Neuron (in vitro differentiated cells): ENCODE measurements around the gene TMEM255B.
A peak's percentile ranks its signal among the peaks of the same experiment; 100 is the strongest.
"Not testable (repeated sequence)": the region's sequence is repeated elsewhere in the genome, so short reads cannot be mapped to it uniquely, and the experiment has no call there.

Experiments
- H2AFZ ChIP-seq: one replicate; pipeline ENCODE4 v1.6.1; 2013; ENCODE audit warnings: low read depth, mild to moderate bottlenecking, inconsistent platforms, low read length, moderate library complexity
- H3K27me3 ChIP-seq: one replicate; pipeline ENCODE4 v1.6.1; 2013; ENCODE audit warnings: low read length; ENCODE audit not compliant: insufficient read depth
- H3K36me3 ChIP-seq: one replicate; pipeline ENCODE4 v1.6.1; 2013; ENCODE audit warnings: low read length; ENCODE audit not compliant: insufficient read depth
- H3K4me1 ChIP-seq: one replicate; pipeline ENCODE4 v1.6.1; 2013; ENCODE audit warnings: low read length; ENCODE audit not compliant: insufficient read depth
- H3K4me3 ChIP-seq: 2 replicates; pipeline ENCODE4 v1.5.1; 2013; ENCODE audit warnings: mild to moderate bottlenecking, low read length, moderate library complexity
- H3K9me3 ChIP-seq: one replicate; pipeline ENCODE4 v1.6.1; 2013; ENCODE audit warnings: low read length

Gene TMEM255B

DNA sequence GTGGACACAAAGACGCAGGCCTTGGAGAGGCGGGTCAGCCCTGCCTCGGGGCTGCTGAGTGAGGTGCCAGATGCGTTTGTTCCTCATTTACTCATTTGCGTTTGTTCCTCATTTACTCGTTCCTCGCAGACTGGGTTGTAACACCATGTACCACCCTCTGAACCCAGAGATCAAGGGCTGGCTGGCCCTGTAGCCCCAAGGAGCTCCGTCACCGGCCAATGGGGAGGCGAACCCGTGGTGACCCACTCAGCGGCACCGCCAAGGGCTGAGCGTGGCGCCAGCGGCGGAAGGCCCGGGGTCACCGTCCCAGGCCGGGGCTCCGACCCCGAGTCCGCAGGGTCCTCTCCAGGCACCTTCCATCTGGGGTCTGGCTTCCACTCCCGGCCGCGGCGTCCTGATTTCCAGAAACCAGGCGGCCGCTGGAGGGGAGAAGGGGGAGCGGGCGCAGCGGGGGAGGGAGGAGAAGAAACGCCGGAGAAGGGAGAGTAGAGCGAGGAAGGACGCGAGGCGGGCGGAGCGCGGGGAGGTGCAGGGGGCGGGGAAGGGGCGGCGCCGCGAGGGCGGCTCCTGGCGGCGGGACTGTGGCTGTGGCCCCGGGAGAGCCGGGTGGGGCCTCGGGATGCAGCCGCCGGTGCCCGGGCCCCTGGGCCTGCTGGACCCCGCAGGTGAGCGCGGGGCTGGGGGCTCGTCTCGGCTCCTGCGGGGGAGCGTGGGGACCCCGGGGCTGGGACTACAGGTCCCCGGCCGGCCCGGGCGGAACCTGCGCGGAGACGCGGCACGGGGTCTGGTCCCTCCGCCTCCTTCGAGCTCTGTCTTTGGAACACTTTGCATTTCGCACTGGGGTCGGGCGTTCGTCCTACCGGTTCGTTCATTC lies at the start of gene TMEM255B:
TSS of gene TMEM255B (plus strand) at position 576 of the 874 bp plus-strand sequence. CDS start at position 620, 44 bp downstream.
- Histone ChIP-seq H3K4me1 (peaks cover 13% of the 10 kb centered on the region), H3K36me3 (no peaks in the 10 kb centered on the region), H3K9me3 (no peaks in the 10 kb centered on the region), H3K27me3 (peaks cover 10% of the 10 kb centered on the region), H3K4me3 (peak within 1 kb of the TSS; percentile 54), H2AFZ (peak within 1 kb of the TSS; percentile 36)

DNA sequence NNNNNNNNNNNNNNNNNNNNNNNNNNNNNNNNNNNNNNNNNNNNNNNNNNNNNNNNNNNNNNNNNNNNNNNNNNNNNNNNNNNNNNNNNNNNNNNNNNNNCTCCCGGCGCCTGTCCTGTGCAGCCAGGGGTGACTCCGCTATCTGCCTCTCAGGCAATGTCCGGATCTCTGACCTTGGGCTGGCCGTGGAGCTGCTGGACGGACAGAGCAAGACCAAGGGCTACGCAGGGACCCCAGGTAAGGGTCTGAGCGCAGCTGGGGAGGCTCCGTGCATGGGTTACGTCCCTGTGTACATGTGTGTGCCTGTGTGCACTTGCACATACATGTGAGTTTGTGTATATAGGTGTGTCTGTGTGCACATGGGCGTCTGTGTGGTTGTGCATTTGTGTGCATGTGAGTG lies 36.1 kb upstream of the TMEM255B start:
- Histone ChIP-seq H2AFZ (no peak overlapping the region), H3K27me3 (no peaks in the 10 kb centered on the region), H3K4me3 (no peak overlapping the region), H3K9me3 (no peaks in the 10 kb centered on the region), H3K4me1 (peaks cover 9% of the 10 kb centered on the region), H3K36me3 (no peaks in the 10 kb centered on the region)

DNA sequence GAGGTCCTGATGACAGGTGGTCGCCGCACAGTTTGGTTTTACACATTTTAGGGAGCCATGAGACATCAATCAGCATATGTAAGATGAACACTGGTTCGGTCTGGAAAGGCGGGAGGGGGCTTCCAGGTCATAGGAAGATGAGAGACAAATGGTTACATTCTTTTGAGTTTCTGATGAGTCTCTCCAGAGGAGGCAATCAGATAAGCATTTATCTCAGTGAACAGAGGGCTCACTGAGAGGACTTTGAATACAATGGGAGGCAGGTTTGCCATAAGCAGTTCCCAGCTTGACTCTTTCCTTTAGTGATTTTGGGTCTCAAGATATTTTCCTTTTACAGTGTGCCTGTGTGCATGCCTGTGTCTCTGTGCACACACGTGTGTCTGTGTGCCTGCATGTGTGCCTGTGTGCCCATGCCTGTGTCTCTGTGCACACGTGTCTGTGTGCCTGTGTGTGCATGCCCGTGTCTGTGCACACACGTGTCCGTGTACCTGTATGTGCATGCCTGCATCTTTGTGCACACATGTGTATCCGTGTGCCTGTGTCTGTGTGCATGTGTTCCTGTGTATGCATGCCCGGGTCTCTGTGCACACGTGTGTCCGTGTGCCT lies 35.5 kb upstream of the TMEM255B start:
- H2AFZ ChIP-seq, result no peak overlapping the region
- no peaks in the 10 kb centered on the region for H3K9me3 ChIP-seq
- no peaks in the 10 kb centered on the region for H3K27me3 ChIP-seq
- H3K4me3 ChIP-seq, result no peak overlapping the region
- H3K4me1 ChIP-seq, result peaks cover 9% of the 10 kb centered on the region
- no peaks in the 10 kb centered on the region for H3K36me3 ChIP-seq

- peak overlapping the region; percentile 54 for H3K4me3 ChIP-seq
- H2AFZ ChIP-seq, result no peak overlapping the region
- H3K36me3 ChIP-seq, result no peaks in the 10 kb centered on the region
- no peaks in the 10 kb centered on the region for H3K27me3 ChIP-seq
- H3K9me3 ChIP-seq, result no peaks in the 10 kb centered on the region
- peaks cover 9% of the 10 kb centered on the region for H3K4me1 ChIP-seq
Measured at GRCh38 chr13:113724016-113724758, 34.8 kb upstream of the TMEM255B start.

DNA sequence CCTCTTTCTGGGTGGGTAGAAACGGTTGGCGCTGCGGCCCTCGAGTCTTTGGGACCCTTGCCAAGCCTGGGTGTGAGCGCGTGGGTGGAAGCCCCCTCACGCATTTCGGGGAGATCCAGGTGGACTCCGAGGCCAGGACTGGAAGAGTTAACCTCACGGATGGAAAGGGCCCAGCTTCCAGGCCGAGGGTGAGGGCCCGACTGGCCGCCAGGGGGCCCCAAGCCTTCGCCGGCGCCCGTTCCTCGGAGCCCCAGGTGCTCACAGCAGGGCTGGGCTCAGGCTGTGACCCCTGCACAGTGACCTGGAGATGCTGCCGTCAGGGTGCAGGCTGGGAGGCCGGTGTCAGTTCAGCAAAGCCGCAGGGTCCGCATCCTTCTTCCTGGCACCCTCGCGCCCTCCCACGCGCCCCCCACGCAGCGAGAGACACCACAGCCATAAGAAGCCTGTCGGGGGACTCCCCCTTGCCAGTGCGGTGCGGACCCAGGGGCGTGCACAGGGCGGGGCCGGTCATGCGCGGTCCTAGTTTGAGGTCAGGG lies 34.2 kb upstream of the TMEM255B start:
- Histone ChIP-seq H3K27me3 (no peaks in the 10 kb centered on the region), H3K36me3 (no peaks in the 10 kb centered on the region), H3K4me3 (peak overlapping the region; percentile 54), H2AFZ (peak overlapping the region; percentile 21), H3K4me1 (peaks cover 9% of the 10 kb centered on the region), H3K9me3 (no peaks in the 10 kb centered on the region)

DNA sequence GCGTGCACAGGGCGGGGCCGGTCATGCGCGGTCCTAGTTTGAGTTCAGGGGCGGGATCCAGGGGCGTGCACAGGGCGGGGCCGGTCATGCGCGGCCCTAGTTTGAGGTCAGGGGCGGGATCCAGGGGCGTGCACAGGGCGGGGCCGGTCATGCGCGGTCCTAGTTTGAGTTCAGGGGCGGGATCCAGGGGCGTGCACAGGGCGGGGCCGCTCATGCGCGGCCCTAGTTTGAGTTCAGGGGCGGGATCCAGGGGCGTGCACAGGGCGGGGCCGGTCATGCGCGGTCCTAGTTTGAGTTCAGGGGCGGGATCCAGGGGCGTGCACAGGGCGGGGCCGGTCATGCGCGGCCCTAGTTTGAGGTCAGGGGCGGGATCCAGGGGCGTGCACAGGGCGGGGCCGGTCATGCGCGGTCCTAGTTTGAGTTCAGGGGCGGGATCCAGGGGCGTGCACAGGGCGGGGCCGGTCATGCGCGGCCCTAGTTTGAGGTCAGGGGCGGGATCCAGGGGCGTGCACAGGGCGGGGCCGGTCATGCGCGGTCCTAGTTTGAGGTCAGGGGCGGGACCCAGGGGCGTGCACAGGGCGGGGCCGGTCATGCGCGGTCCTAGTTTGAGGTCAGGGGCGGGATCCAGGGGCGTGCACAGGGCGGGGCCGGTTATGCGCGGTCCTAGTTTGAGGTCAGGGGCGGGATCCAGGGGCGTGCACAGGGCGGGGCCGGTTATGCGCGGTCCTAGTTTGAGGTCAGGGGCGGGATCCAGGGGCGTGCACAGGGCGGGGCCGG lies 33.5 kb upstream of the TMEM255B start:
- H3K27me3 ChIP-seq, H3K4me3 ChIP-seq, H3K4me1 ChIP-seq, H2AFZ ChIP-seq, H3K9me3 ChIP-seq, H3K36me3 ChIP-seq: not testable (repeated sequence)

DNA sequence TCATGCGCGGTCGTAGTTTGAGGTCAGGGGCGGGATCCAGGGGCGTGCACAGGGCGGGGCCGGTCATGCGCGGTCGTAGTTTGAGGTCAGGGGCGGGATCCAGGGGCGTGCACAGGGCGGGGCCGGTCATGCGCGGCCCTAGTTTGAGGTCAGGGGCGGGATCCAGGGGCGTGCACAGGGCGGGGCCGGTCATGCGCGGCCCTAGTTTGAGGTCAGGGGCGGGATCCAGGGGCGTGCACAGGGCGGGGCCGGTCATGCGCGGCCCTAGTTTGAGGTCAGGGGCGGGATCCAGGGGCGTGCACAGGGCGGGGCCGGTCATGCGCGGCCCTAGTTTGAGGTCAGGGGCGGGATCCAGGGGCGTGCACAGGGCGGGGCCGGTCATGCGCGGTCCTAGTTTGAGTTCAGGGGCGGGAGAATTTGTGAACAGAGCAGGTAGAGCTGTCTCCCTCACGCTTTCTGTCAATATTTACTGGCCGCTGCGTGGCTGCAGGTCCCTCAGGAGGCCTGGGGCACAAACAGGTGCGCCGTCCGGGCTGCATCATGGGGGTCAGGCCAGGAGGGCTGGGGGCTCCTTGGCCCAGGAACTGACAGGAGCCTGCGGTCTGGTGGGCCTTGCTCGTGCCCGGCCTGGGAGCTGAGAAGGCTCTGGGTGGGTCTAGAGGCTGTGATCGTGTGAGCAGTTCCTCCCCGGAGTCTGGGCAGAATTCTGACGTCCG lies 32.8 kb upstream of the TMEM255B start:
- not testable (repeated sequence) for H3K4me1 ChIP-seq, H3K27me3 ChIP-seq, H3K36me3 ChIP-seq, H3K9me3 ChIP-seq, H2AFZ ChIP-seq
- peak overlapping the region; percentile 45 for H3K4me3 ChIP-seq

DNA sequence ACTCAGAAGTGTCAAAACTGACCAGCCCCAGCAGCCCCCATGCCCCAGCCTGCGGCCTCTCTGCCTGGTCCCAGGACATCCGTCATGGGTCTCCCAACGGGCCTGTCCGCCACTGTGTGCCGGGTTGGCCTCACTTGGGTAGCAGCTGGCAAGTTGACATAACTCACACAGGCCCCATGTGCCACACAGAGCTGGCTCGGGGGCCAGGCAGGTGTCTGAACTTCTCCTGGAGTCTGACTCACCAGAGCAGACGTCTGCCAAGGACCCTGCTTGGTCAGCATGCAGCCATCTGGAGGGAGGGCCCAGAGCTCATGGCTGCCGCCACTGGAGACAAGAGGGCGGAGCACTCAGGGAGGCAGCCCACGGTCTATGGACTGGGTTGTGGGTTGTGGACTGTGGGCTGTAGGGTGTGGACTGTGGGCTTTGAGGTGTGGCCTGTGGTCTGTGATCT lies 32.0 kb upstream of the TMEM255B start:
- Histone ChIP-seq H2AFZ (no peak overlapping the region), H3K4me3 (peak overlapping the region; percentile 45), H3K4me1 (peaks cover 9% of the 10 kb centered on the region), H3K9me3 (no peaks in the 10 kb centered on the region), H3K36me3 (no peaks in the 10 kb centered on the region), H3K27me3 (no peaks in the 10 kb centered on the region)

DNA sequence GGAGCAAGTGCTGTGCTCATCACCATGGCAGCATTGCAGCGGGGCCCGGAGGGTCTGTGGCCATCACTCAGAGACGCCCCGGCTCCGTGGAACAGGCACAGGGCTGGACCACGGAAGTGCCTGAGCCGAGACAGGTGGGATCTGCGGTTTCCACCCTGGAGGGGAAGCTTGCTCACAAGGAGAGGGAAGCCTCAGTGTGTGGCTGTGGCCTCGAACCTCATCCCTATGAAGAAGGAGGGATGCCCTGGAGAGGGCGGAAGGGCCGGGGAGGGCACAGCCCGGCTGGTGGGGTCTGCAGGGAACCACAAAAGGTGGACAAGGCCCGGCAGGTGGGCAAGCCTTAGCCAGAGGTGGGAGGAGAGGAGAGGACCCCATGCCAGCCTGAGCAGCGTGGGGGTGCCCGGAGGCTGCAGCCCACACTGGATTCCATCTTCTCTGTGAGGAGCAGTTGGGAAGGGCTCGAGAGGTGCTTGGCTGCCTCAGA lies 30.4 kb upstream of the TMEM255B start:
- H3K27me3 ChIP-seq, result no peaks in the 10 kb centered on the region
- H3K36me3 ChIP-seq, result no peaks in the 10 kb centered on the region
- H3K4me1 ChIP-seq, result peaks cover 9% of the 10 kb centered on the region
- H2AFZ ChIP-seq, result no peak overlapping the region
- H3K9me3 ChIP-seq, result no peaks in the 10 kb centered on the region
- no peak overlapping the region for H3K4me3 ChIP-seq

DNA sequence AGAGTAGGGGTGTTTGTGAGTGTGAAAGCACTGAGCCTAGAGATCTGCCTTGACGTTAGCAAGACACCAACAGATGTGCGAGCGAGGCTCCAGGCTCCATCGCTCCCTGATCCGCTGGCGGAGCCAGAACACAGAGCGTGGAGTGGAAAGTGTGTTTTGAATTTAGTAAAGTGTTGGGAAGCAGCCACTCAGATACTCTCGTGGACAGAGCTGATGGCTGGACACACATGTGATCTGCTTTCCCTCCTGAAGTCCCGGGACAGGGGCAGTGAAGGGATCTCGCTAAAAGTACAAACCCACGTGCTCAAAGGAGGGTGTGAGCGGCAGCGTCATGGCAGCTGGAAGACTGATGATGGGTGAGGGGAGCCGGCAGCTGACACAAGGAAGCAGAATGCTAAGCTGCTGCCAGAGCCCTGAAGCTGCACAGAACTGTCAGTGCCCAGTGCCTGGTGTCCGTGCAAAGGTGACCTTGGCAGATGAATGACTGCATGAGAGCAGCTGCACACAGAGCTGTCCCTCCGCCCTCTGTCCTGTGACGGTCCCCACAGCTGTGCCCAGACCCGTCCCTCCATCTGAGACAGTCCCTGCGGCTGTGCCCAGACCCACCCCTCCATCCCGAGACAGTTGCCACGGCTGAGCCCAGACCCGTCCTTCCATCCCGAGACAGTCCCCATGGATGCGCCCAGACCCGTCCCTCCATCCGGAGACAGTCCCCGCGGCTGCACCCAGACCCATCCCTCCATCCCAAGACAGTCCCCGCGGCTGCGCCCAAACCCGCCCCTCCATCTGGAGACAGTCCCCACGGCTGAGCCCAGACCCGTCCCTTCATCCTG lies 29.6 kb upstream of the TMEM255B start:
- H3K36me3 ChIP-seq, result no peaks in the 10 kb centered on the region
- H2AFZ ChIP-seq, result no peak overlapping the region
- H3K9me3 ChIP-seq, result no peaks in the 10 kb centered on the region
- peaks cover 8% of the 10 kb centered on the region for H3K4me1 ChIP-seq
- H3K4me3 ChIP-seq, result no peak overlapping the region
- no peaks in the 10 kb centered on the region for H3K27me3 ChIP-seq

GRCh38 chr13:113730258-113730691 lies 28.8 kb upstream of the TMEM255B start:
- Histone ChIP-seq H3K4me1 (peaks cover 5% of the 10 kb centered on the region), H2AFZ (no peak overlapping the region), H3K27me3 (no peaks in the 10 kb centered on the region), H3K4me3 (no peak overlapping the region), H3K9me3 (no peaks in the 10 kb centered on the region), H3K36me3 (no peaks in the 10 kb centered on the region)
